GM12874 (cell line): Measurements from ENCODE around the gene PPP1R3E.

Experiments used
- CTCF ChIP-seq: IDR thresholded peaks from 2 replicates; pipeline ENCODE4 v1.5.1; 2011; ENCODE audit warnings: low read depth, mild to moderate bottlenecking, control low read depth, low read length, moderate library complexity; ENCODE audit not compliant: insufficient read depth

The PPP1R3E gene

GRCh38 chr14:23319746-23320583, 17.3 kb upstream of the PPP1R3E start:
- no peak for TF ChIP-seq CTCF

GRCh38 chr14:23316300-23316699, 13.6 kb upstream of the PPP1R3E start:
- no peak for TF ChIP-seq CTCF

GRCh38 chr14:23310546-23310945, 7.9 kb upstream of the PPP1R3E start:
- TF ChIP-seq CTCF = no peak

GRCh38 chr14:23308721-23309445, 6.2 kb upstream of the PPP1R3E start:
- no peak for TF ChIP-seq CTCF

- TF ChIP-seq CTCF = no peak
Measured at GRCh38 chr14:23307687-23308644, 5.3 kb upstream of the PPP1R3E start.

- TF ChIP-seq CTCF = no peak
Measured at GRCh38 chr14:23307146-23307530, 4.5 kb upstream of the PPP1R3E start.
